Esophagus muscularis mucosa (tissue), 3 donors: ENCODE results near the gene POLE.

Experiments used
- POLR2A ChIP-seq: fragments of 450-650 bp; IDR thresholded peaks from one replicate; pipeline ENCODE4 v1.6.1; 2017; ENCODE audit warnings: antibody characterized with exemption, moderate library complexity, mild to moderate bottlenecking, low read depth
- TF ChIP-seq, protein P1 (sequence below), 3 experiments: fragments of 200-600 bp in 2 of 3; fragments of 450-650 bp in 1 of 3; sonication (generic) in 2 of 3; IDR thresholded peaks; one replicate each; pipeline ENCODE4 v1.5.1; 2017 to 2019; ENCODE audit warnings: antibody characterized with exemption in 3 of 3, mild to moderate bottlenecking in 2 of 3, moderate library complexity in 1 of 3

GRCh38 chr12:132620899-132621656 is 66.1 kb downstream of the POLE start:
- TF ChIP-seq, protein P1, sequence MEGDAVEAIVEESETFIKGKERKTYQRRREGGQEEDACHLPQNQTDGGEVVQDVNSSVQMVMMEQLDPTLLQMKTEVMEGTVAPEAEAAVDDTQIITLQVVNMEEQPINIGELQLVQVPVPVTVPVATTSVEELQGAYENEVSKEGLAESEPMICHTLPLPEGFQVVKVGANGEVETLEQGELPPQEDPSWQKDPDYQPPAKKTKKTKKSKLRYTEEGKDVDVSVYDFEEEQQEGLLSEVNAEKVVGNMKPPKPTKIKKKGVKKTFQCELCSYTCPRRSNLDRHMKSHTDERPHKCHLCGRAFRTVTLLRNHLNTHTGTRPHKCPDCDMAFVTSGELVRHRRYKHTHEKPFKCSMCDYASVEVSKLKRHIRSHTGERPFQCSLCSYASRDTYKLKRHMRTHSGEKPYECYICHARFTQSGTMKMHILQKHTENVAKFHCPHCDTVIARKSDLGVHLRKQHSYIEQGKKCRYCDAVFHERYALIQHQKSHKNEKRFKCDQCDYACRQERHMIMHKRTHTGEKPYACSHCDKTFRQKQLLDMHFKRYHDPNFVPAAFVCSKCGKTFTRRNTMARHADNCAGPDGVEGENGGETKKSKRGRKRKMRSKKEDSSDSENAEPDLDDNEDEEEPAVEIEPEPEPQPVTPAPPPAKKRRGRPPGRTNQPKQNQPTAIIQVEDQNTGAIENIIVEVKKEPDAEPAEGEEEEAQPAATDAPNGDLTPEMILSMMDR (IDR thresholded peaks at IDR 0.05), result no peak
- no peak for TF ChIP-seq POLR2A
